ENCODE measurements around the gene LHX1. TPM values are rescaled to one million over a fixed set of nuclear protein-coding genes. Genes with fewer than 3 reads are reported as not detected.

The LHX1 gene
- total and polyA plus RNA-seq, 9 donors, result 0.08 to 3.6 (median 0.61) TPM; not detected in 4

DNA sequence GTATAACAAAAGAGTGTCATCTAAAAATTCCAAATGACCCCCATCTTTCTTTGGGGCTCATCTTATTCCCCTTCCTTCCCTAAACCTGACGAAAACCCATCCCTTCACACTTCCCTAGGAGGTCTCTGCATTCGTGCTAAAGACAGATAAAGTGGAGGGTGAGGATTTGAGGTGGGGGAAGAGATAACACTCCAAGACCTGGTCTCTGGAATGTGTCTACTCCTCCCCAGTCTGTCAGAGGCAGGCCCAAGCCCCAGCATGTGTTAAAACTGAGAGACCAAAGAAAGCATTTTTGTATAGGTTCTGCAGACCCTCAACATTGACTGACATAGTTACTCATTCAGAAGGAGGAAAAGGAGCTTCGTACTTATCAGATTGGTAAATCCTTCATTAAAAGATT is 11.0 kb upstream of the LHX1 start:
- TF ChIP-seq EP300 (IDR thresholded peaks at IDR 0.05) (no peak), POLR2A (IDR thresholded peaks at IDR 0.05) (no peak)
- TF ChIP-seq, protein P1, sequence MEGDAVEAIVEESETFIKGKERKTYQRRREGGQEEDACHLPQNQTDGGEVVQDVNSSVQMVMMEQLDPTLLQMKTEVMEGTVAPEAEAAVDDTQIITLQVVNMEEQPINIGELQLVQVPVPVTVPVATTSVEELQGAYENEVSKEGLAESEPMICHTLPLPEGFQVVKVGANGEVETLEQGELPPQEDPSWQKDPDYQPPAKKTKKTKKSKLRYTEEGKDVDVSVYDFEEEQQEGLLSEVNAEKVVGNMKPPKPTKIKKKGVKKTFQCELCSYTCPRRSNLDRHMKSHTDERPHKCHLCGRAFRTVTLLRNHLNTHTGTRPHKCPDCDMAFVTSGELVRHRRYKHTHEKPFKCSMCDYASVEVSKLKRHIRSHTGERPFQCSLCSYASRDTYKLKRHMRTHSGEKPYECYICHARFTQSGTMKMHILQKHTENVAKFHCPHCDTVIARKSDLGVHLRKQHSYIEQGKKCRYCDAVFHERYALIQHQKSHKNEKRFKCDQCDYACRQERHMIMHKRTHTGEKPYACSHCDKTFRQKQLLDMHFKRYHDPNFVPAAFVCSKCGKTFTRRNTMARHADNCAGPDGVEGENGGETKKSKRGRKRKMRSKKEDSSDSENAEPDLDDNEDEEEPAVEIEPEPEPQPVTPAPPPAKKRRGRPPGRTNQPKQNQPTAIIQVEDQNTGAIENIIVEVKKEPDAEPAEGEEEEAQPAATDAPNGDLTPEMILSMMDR (IDR thresholded peaks at IDR 0.05), result no peak
- peaks cover 2% of the 10 kb centered on the region for H3K27me3 ChIP-seq
- H3K9me3 ChIP-seq, result no peaks in the 10 kb centered on the region
- 82 to 87% (median 85%) methylated on average over 3 of the region's 3 CpGs for WGBS, 3 donors
- intact Hi-C loops (cut with DNase I), result no loop called here
- H3K4me1 ChIP-seq (ENCODE audit: insufficient read depth), result no peaks in the 10 kb centered on the region
- no peak overlapping the region for H3K27ac ChIP-seq
- DNase-seq, result no peak
- H3K36me3 ChIP-seq, result no peaks in the 10 kb centered on the region
- no peak overlapping the region for H3K4me3 ChIP-seq

DNA sequence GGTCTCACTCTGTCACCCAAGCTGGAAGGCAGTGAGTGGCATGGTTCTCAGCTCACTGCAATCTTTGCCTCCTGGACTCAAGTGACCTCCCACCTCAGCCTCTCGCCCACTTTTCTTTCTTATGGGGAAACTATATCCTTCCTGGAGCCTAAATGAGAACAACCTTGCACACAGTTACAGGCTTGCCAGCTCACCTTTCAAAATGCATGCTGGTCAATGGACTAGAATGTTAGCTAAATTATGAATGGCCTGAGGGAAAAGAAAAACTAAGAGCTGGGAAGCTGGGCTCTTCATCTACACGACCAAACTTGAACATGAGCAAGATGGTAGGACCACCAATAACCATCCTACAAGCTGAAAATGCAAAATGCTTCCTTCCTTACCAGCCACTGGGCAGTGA is 10.6 kb upstream of the LHX1 start:
- DNase-seq, result no peak
- H3K4me3 ChIP-seq, result no peak overlapping the region
- TF ChIP-seq POLR2A (IDR thresholded peaks at IDR 0.05) (no peak), EP300 (IDR thresholded peaks at IDR 0.05) (no peak)
- TF ChIP-seq, protein P1 (IDR thresholded peaks at IDR 0.05), result no peak
- H3K36me3 ChIP-seq, result no peaks in the 10 kb centered on the region
- H3K27ac ChIP-seq, result no peak overlapping the region
- peaks cover 2% of the 10 kb centered on the region for H3K27me3 ChIP-seq
- WGBS, 3 donors, result 77 to 84% (median 78%) methylated on average over 2 of the region's 2 CpGs
- H3K4me1 ChIP-seq (ENCODE audit: insufficient read depth), result no peaks in the 10 kb centered on the region
- H3K9me3 ChIP-seq, result no peaks in the 10 kb centered on the region
- intact Hi-C loops (cut with DNase I), result no loop called here

DNA sequence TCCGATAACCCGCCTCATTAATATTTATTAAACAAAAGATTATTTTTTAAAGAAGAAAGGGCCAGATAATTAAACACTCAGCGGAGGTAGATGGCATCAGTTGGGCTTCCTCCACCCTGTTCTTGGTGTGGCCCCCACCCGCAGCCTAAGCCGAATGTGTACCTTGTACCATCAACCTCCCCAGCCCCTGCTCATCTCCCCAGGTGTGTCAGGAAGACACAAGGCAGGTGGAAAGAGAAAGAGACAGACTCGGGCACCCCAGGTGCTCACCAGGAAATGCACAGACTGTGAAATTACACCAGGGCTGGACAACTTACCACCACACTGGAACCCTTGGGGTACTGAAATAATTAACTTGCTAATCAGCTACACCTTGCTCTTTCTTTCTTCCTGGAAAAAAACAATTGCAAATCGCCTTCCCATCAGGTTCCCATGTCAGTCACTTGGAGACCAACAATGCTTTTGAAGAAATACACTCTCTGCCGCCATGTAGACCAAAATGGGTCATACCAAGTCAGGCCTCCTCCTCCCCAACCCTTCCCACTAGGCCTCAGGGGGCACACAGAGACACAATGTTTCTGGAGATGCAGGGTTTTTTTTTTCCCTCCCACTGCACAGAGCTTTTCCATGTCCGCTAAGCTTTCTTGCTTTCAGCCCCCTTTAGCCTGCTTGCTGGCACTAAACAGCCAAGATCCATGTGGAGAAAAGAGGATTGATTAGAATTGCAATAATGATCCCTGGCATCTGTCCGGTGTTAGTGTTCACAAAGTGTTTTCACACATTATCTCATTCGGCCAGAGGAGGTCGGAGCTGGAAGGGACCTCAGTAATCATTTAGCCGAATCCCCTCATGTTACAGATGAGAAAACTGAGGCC is 8.6 kb upstream of the LHX1 start:
- H3K27me3 ChIP-seq, result peaks cover 2% of the 10 kb centered on the region
- no peak overlapping the region for H3K27ac ChIP-seq
- H3K4me3 ChIP-seq, result no peak overlapping the region

DNA sequence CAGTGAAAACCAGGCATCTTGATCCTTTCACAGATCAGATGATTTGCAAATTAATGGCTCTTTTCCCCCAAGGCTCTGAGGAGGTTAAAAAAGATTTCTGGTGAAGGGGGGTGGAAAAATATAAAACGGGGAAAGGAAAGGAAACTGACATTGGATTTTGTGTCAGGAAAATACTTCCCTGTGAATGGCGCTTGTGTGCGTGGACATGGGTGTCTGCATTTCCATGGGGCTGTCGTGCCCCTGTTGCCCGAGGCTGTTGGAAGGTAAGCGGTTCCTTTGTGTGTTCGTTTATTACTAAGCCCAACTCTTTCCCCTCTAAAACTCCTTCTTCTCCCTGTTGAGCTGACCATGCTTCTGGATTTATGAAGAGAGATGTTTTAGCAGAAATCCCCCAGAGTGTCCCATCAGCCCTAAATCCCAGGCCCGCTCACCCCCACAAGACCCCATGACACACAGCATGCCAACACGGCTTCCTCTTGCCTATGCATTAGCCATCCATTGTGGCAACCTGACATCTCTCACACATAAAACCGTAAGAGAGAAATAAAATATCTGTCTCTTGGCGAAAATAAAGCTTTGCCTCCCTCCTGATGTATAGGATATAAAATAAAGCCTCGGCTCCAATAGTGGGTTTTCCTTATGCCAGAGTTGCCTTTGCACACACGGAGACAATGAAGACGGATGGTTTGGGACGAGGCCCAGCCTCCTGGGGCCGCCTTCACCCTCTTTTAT is 7.3 kb upstream of the LHX1 start:
- H3K27me3 ChIP-seq, result peaks cover 2% of the 10 kb centered on the region
- 40 to 53% (median 48%) methylated on average over 16 of the region's 16 CpGs for WGBS, 3 donors
- no peak for DNase-seq
- intact Hi-C loops (cut with DNase I), result no loop called here
- TF ChIP-seq, protein P1 (IDR thresholded peaks at IDR 0.05), result no peak
- no peak for TF ChIP-seq EP300 (IDR thresholded peaks at IDR 0.05)
- TF ChIP-seq POLR2A (IDR thresholded peaks at IDR 0.05), result no peak
- H3K9me3 ChIP-seq, result no peaks in the 10 kb centered on the region
- no peaks in the 10 kb centered on the region for H3K36me3 ChIP-seq
- H3K4me1 ChIP-seq (ENCODE audit: insufficient read depth), result peaks cover 10% of the 10 kb centered on the region
- H3K27ac ChIP-seq, result no peak overlapping the region
- H3K4me3 ChIP-seq, result no peak overlapping the region

More for the DNA sequence above, 8.6 kb upstream of the LHX1 start:
- no peak for DNase-seq
- TF ChIP-seq EP300 (IDR thresholded peaks at IDR 0.05) (no peak), POLR2A (IDR thresholded peaks at IDR 0.05) (no peak)
- TF ChIP-seq, protein P1 (IDR thresholded peaks at IDR 0.05), result no peak
- Histone ChIP-seq H3K36me3 (no peaks in the 10 kb centered on the region), H3K9me3 (no peaks in the 10 kb centered on the region), H3K4me1 (ENCODE audit: insufficient read depth) (peaks cover 2% of the 10 kb centered on the region)
- 59 to 70% (median 60%) methylated on average over 13 of the region's 13 CpGs for WGBS, 3 donors
- intact Hi-C loops (cut with DNase I), result no loop called here
